ENCODE results near the gene TMC4.
"Not testable (repeated sequence)": the region's sequence is repeated elsewhere in the genome, so short reads cannot be mapped to it uniquely, and the experiment has no call there.

TMC4 gene

GRCh38 chr19:54173951-54174834, 1.2 kb upstream of the TMC4 start:
- DNase-seq, result no peak

- no peak for DNase-seq
These were observed 369 bp upstream of the TMC4 start for GRCh38 chr19:54173359-54173699.

GRCh38 chr19:54171736-54172431, 1.1 kb downstream of the TMC4 start:
- not testable (repeated sequence) for DNase-seq

GRCh38 chr19:54169149-54169740, 3.7 kb downstream of the TMC4 start:
- no peak for DNase-seq

GRCh38 chr19:54168174-54168917, 4.6 kb downstream of the TMC4 start:
- peak; percentile 96 for DNase-seq

- no peak for DNase-seq
These were observed 7.7 kb downstream of the TMC4 start for GRCh38 chr19:54165222-54165621.

- DNase-seq, result peak; percentile 76
These were observed 8.4 kb downstream of the TMC4 start for GRCh38 chr19:54164369-54165068.

GRCh38 chr19:54162884-54163283, 10.1 kb downstream of the TMC4 start:
- no peak for DNase-seq

GRCh38 chr19:54162241-54162805, 10.6 kb downstream of the TMC4 start:
- DNase-seq, result peak; percentile 88

GRCh38 chr19:54160854-54161253, 12.1 kb downstream of the TMC4 start:
- DNase-seq, result no peak

- DNase-seq, result no peak
These were observed 12.7 kb downstream of the TMC4 start for GRCh38 chr19:54160182-54160811.

GRCh38 chr19:54159352-54160181, 13.4 kb downstream of the TMC4 start, which contains the start of gene LENG1:
Gene LENG1 (minus strand): TSS chr19:54159721. CDS start chr19:54159695, 26 bp downstream.
- DNase-seq, result peak; percentile 99

- DNase-seq, result peak; percentile 55
These were observed 14.1 kb downstream of the TMC4 start for GRCh38 chr19:54158812-54159351.

- no peak for DNase-seq
These were observed 16.0 kb downstream of the TMC4 start for GRCh38 chr19:54156953-54157352.

- no peak for DNase-seq
These were observed 16.5 kb downstream of the TMC4 start for GRCh38 chr19:54156490-54156889.

- no peak for DNase-seq
These were observed 17.3 kb downstream of the TMC4 start for GRCh38 chr19:54155694-54156093.

GRCh38 chr19:54154603-54155345, 18.2 kb downstream of the TMC4 start:
- DNase-seq, result peak; percentile 39

- no peak for DNase-seq
These were observed 19.1 kb downstream of the TMC4 start for GRCh38 chr19:54153731-54154326.

Measured in stimulated activated CD4-positive, alpha-beta T cell treated with anti-CD3 and anti-CD28 coated beads, Interleukin-15, amount 100 ng/mL, for 24 hours (primary cell).